ENCODE measurements around the gene MAP6. TPM values are rescaled to one million over a fixed set of nuclear protein-coding genes. Genes with fewer than 3 reads are reported as not detected.

The MAP6 gene
- total and polyA plus RNA-seq, 10 of the 15 experiments (the other 5 are each of a cell fraction or from before 2014, with no cell fraction given): 0.06 to 0.19 (median 0.11) TPM; not detected in 5

DNA sequence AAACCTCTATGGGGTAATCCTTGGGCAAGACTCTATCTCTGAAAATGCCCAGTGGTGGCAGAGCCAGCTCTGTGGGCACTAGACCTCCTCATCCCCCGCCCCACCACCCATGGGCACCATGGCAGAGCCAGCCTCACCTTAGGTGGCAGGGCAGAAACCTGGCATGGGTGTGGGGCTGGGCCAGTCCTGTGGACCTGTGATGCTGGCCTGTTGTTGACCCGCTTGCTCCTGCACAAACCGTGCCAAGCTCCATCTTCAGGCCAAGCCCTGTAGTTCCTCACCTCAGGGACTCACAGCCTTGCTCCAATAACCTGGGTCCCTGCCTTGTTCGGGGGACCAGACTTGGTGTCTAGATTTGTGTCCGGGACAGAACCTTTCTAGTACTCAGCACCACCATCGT is 115.7 kb downstream of the MAP6 start:
- 56% methylated on average over 6 of the region's 6 CpGs for WGBS (ENCODE audit: insufficient coverage, insufficient replicate concordance, low lambda C conversion rate, missing lambda C conversion rate)
- in situ Hi-C loops (cut with MboI): no loop called here

More for the DNA sequence above, 115.7 kb downstream of the MAP6 start:
- DNase-seq (ENCODE audit: low read depth, low spot score) (no peak), ATAC-seq (peak; percentile 26; the same call in 1 of the 3 replicates), FAIRE-seq (no peak)
- SMC1A ChIA-PET (ENCODE audit: uncharacterized antibody, unreplicated experiment): interaction anchor here (0.7 kb wide), 1 partner anchor 12 kb away, joined by 3 read pairs; no protein-coding TSS in a partner anchor
- no peaks in the 10 kb centered on the region for H3K36me3 ChIP-seq (ENCODE audit: control insufficient read depth in 2 of 2, insufficient read depth in 2 of 2, low read length in 1 of 2)
- H3K4me3 ChIP-seq: no peak overlapping the region
- TF ChIP-seq ZNF207 (IDR thresholded peaks at IDR 0.05; ENCODE audit: borderline replicate concordance): no peak
- no peak for TF ChIP-seq ZBED1 (IDR thresholded peaks at IDR 0.05; ENCODE audit: borderline replicate concordance)
- TF ChIP-seq, protein P1, sequence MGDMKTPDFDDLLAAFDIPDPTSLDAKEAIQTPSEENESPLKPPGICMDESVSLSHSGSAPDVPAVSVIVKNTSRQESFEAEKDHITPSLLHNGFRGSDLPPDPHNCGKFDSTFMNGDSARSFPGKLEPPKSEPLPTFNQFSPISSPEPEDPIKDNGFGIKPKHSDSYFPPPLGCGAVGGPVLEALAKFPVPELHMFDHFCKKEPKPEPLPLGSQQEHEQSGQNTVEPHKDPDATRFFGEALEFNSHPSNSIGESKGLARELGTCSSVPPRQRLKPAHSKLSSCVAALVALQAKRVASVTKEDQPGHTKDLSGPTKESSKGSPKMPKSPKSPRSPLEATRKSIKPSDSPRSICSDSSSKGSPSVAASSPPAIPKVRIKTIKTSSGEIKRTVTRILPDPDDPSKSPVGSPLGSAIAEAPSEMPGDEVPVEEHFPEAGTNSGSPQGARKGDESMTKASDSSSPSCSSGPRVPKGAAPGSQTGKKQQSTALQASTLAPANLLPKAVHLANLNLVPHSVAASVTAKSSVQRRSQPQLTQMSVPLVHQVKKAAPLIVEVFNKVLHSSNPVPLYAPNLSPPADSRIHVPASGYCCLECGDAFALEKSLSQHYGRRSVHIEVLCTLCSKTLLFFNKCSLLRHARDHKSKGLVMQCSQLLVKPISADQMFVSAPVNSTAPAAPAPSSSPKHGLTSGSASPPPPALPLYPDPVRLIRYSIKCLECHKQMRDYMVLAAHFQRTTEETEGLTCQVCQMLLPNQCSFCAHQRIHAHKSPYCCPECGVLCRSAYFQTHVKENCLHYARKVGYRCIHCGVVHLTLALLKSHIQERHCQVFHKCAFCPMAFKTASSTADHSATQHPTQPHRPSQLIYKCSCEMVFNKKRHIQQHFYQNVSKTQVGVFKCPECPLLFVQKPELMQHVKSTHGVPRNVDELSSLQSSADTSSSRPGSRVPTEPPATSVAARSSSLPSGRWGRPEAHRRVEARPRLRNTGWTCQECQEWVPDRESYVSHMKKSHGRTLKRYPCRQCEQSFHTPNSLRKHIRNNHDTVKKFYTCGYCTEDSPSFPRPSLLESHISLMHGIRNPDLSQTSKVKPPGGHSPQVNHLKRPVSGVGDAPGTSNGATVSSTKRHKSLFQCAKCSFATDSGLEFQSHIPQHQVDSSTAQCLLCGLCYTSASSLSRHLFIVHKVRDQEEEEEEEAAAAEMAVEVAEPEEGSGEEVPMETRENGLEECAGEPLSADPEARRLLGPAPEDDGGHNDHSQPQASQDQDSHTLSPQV (IDR thresholded peaks at IDR 0.05): no peak
- no peak for TF ChIP-seq NFXL1 (IDR thresholded peaks at IDR 0.05; ENCODE audit: borderline replicate concordance)
- TF ChIP-seq ELK1 (IDR thresholded peaks at IDR 0.05; ENCODE audit: low read depth, low read length): no peak
- H3K4me1 ChIP-seq (ENCODE audit: control insufficient read depth, insufficient read depth, low read length): no peaks in the 10 kb centered on the region
- BruUV-seq (replicated peaks): no TSS peak
- H3K27ac ChIP-seq (ENCODE audit: control insufficient read depth, insufficient read depth): no peak overlapping the region
- H3K79me2 ChIP-seq (ENCODE audit: control insufficient read depth, insufficient read depth, low read length): no peaks in the 10 kb centered on the region
- H3K9me3 ChIP-seq (replicated peaks; ENCODE audit: control insufficient read depth, insufficient read depth, low read length): no peaks in the 10 kb centered on the region
- intact Hi-C loops (cut with micrococcal nuclease; ENCODE audit: unreplicated experiment): no loop called here
- CTCF ChIA-PET: interaction anchor here (0.7 to 1.9 kb wide), 4 partner anchors 16 to 253 kb away, joined by 3 to 4 read pairs (median 4); no protein-coding TSS in a partner anchor
- no peak overlapping the region for H3K4me2 ChIP-seq (ENCODE audit: control insufficient read depth, insufficient read depth)
- RAD21 ChIA-PET (ENCODE audit: unreplicated experiment): no interaction called here
- no peak overlapping the region for H3K9ac ChIP-seq (ENCODE audit: control insufficient read depth, insufficient read depth, low read length)
- POLR2A ChIA-PET: no interaction called here
- no peak overlapping the region for H2AFZ ChIP-seq (ENCODE audit: control insufficient read depth, low read depth, low read length)
- H3K27me3 ChIP-seq (replicated peaks in 1 of 2; ENCODE audit: control insufficient read depth in 2 of 2, insufficient read depth in 2 of 2, low read length in 1 of 2): no peaks in the 10 kb centered on the region
- H4K20me1 ChIP-seq (ENCODE audit: control insufficient read depth, insufficient read depth): no peaks in the 10 kb centered on the region

Data from GM12878 (cell line).